AG09319 (cell line): ENCODE data around the gene LRRC4C.

Experiments used
- DNase-seq: peaks from one replicate; pipeline ENCODE4 v3.0.0-alpha.2; 2010; ENCODE audit warnings: low read depth; ENCODE audit errors: extremely low read depth
- TF ChIP-seq, protein P1 (sequence below): IDR thresholded peaks from 2 replicates; pipeline ENCODE4 v1.5.1; 2011; ENCODE audit warnings: low read depth, mild to moderate bottlenecking, inconsistent platforms, low read length, moderate library complexity

LRRC4C gene

DNA sequence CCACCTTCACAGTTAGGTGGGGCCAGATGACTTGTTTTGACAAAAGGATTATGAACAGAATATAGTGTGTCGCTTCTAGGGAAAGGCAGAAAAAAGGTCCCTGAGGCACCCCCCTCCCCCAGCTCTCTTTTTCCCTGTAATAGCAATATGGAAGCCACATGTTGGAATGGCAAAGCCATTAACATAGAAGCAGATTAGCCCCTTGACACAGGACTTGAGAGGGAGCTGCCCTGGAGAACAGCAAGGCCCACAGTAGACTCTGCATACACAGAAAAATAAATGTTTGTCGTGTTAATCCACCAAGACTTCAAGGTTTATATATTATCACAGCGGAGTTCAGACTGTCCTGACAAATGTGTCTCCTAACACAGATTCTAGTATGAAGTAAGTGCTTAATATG, 1222.9 kb downstream of the LRRC4C start:
- no peak for DNase-seq
- TF ChIP-seq, protein P1, sequence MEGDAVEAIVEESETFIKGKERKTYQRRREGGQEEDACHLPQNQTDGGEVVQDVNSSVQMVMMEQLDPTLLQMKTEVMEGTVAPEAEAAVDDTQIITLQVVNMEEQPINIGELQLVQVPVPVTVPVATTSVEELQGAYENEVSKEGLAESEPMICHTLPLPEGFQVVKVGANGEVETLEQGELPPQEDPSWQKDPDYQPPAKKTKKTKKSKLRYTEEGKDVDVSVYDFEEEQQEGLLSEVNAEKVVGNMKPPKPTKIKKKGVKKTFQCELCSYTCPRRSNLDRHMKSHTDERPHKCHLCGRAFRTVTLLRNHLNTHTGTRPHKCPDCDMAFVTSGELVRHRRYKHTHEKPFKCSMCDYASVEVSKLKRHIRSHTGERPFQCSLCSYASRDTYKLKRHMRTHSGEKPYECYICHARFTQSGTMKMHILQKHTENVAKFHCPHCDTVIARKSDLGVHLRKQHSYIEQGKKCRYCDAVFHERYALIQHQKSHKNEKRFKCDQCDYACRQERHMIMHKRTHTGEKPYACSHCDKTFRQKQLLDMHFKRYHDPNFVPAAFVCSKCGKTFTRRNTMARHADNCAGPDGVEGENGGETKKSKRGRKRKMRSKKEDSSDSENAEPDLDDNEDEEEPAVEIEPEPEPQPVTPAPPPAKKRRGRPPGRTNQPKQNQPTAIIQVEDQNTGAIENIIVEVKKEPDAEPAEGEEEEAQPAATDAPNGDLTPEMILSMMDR: no peak

GRCh38 chr11:40235841-40236240, 1223.6 kb downstream of the LRRC4C start:
- DNase-seq: no peak
- TF ChIP-seq, protein P1: no peak

DNA sequence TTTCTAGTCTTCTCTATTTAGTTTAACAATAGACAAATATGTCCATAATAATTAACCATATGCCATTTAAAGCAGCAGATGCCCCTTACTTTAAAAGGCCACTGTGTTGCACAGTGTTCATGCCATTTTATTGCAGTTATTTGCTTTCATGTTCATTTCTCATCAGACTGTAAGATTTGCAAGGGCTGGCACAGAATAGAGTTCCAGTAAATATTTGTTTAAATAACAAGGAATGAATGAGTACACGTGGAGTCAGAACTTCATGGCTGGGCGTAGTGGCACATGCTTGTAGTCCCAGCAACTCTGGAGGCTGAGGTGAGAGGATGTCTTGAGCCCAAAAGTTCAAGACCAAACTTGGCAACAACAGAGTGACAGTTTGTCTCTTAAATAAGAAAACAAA, 1228.6 kb downstream of the LRRC4C start:
- TF ChIP-seq, protein P1: no peak
- no peak for DNase-seq

DNA sequence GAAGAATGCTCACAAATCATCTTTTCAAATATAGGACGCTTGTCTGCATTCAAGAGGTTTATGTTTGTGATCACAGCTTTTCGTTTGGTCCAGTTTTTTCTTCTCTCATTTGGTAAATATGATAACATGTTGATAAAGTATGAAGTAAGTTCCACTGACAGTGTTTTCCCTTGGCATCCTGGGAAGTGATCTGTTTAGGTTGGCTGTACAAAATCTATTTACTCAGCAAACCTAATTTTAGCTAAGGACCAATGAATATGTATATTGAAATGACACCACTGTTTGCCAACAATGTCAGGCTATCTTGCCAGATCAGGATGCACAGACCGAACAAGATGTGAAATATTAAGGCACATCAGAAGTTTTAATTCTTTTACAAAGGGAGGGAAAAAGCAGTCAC, 1230.8 kb downstream of the LRRC4C start:
- TF ChIP-seq, protein P1: no peak
- no peak for DNase-seq

- no peak for DNase-seq
- TF ChIP-seq, protein P1: no peak
Observed at GRCh38 chr11:40227730-40228129, 1231.7 kb downstream of the LRRC4C start.

DNA sequence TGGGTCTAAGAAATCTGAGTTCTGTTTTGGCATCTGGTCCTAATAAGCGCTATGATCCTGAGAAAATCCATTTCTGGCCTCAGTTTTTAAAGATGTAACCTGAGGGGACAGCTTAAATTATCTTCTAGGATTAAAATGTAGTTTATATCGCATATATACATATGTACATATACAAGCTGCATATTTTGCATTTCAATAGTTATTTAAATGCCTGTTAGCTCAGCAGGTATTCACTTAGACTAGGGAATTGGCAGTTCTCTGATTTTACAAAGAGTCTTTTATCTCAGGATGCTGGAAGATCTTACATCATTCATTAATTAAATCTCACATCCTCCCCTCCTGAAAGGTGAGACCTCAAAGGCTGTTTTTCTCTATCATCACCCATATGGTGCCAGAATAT, 1232.8 kb downstream of the LRRC4C start:
- DNase-seq: no peak
- TF ChIP-seq, protein P1: no peak

- no peak for DNase-seq
- TF ChIP-seq, protein P1: no peak
Observed at GRCh38 chr11:40223596-40224330, 1235.7 kb downstream of the LRRC4C start.
